Panc1 (cell line): ENCODE results near the gene AP2B1.

Source experiments
- CTCF ChIP-seq: fragments of 450-650 bp; IDR thresholded peaks from 2 replicates; pipeline ENCODE4 v1.5.1; 2017; ENCODE audit warnings: mild to moderate bottlenecking
- REST ChIP-seq, 2 experiments: IDR thresholded peaks; 2 replicates each; pipeline ENCODE4 v1.6.1; 2011 to 2012; ENCODE audit warnings: low read depth in 2 of 2, control low read depth in 1 of 2, low read length in 1 of 2, mild to moderate bottlenecking in 1 of 2, moderate library complexity in 1 of 2; ENCODE audit not compliant: insufficient read depth in 1 of 2

GRCh38 chr17:35708951-35709350, 121.8 kb downstream of the AP2B1 start:
- TF ChIP-seq CTCF (no peak), REST (IDR thresholded peaks at IDR 0.05; ENCODE audit: insufficient read depth in 1 of 2, low read depth in 2 of 2, low read length in 1 of 2) (no peak)
